IMR-90 (cell line): ENCODE data around the gene CIROP. TPM values are rescaled to one million over a fixed set of nuclear protein-coding genes. Genes with fewer than 3 reads are reported as not detected.

ENCODE experiments used
- ATAC-seq: fragments of 200-7000 bp; cut with Tn5 transposase; 2 replicates; pipeline ENCODE4 v1.9.1; 2020; ENCODE audit warnings: low read depth, mild to moderate bottlenecking, moderate library complexity
- BruUV-seq: library from RNA; stranded (reverse); fragments of 400-500 nt; replicated peaks from 2 replicates; lab custom pipeline; 2021; lab: Mats Ljungman, UMichigan
- CTCF ChIA-PET: fragments of 300-600 bp; formaldehyde crosslinking; extraction: SDS; loops from one replicate; lab custom pipeline; 2021; ENCODE audit warnings: antibody characterized with exemption; lab: Yijun Ruan, JAX
- POLR2A ChIA-PET: fragments of 300-600 bp; sonication (Branson Sonifier 250); formaldehyde crosslinking; loops from one replicate; lab custom pipeline; 2022; ENCODE audit warnings: antibody characterized with exemption; ENCODE audit not compliant: unreplicated experiment; lab: Charles Lee
- DNase-seq: peaks from one replicate; pipeline ENCODE4 v3.0.0; 2013
- H2AFZ ChIP-seq: replicated peaks from 2 replicates; pipeline ENCODE3; 2013; ENCODE audit warnings: low read length, mild to moderate bottlenecking; ENCODE audit not compliant: poor library complexity
- H2AK5ac ChIP-seq: 2 replicates; pipeline ENCODE4 v1.6.1; 2013; ENCODE audit warnings: low read depth, low read length, inconsistent platforms
- H2AK9ac ChIP-seq: replicated peaks from 2 replicates; pipeline ENCODE3; 2013; ENCODE audit warnings: mild to moderate bottlenecking, low read depth, low read length, moderate library complexity; ENCODE audit not compliant: poor library complexity
- H2BK120ac ChIP-seq: 2 replicates; pipeline ENCODE4 v1.6.1; 2013; ENCODE audit warnings: low read depth, low read length, inconsistent platforms
- H2BK15ac ChIP-seq: 3 replicates; pipeline ENCODE4 v1.6.1; 2013; ENCODE audit warnings: low read depth, low read length, inconsistent platforms
- H2BK20ac ChIP-seq: 2 replicates; pipeline ENCODE4 v1.6.1; 2013; ENCODE audit warnings: low read depth, mild to moderate bottlenecking, inconsistent platforms, low read length, moderate library complexity
- H2BK5ac ChIP-seq: 2 replicates; pipeline ENCODE4 v1.6.1; 2013; ENCODE audit warnings: mild to moderate bottlenecking, low read depth, low read length, inconsistent platforms; ENCODE audit not compliant: poor library complexity, severe bottlenecking
- H3K14ac ChIP-seq: replicated peaks from 2 replicates; pipeline ENCODE4 v1.6.1; 2013; ENCODE audit warnings: low read depth, low read length, inconsistent platforms
- H3K18ac ChIP-seq: 2 replicates; pipeline ENCODE4 v1.6.1; 2013; ENCODE audit warnings: low read depth, low read length, control low read depth
- H3K23ac ChIP-seq: 2 replicates; pipeline ENCODE4 v1.6.1; 2013; ENCODE audit warnings: low read depth, low read length, inconsistent platforms
- H3K27ac ChIP-seq: 2 replicates; pipeline ENCODE4 v1.5.1; 2013; ENCODE audit warnings: mild to moderate bottlenecking, control low read depth, low read length; ENCODE audit not compliant: insufficient read depth
- H3K27me3 ChIP-seq: 2 replicates; pipeline ENCODE4 v1.6.1; 2013; ENCODE audit warnings: low read length; ENCODE audit not compliant: control insufficient read depth, insufficient read depth
- H3K36me3 ChIP-seq: 2 replicates; pipeline ENCODE4 v1.6.1; 2013; ENCODE audit warnings: low read length, mixed read lengths; ENCODE audit not compliant: control insufficient read depth, insufficient read depth
- H3K4ac ChIP-seq: 2 replicates; pipeline ENCODE4 v1.6.1; 2013; ENCODE audit warnings: low read depth, low read length, inconsistent platforms
- H3K4me1 ChIP-seq: 2 replicates; pipeline ENCODE4 v1.6.1; 2013; ENCODE audit warnings: low read length, mixed read lengths; ENCODE audit not compliant: control insufficient read depth, insufficient read depth
- H3K4me2 ChIP-seq: 2 replicates; pipeline ENCODE4 v1.6.1; 2013; ENCODE audit warnings: low read depth, mild to moderate bottlenecking, control low read depth, low read length, moderate library complexity
- H3K4me3 ChIP-seq: 2 replicates; pipeline ENCODE4 v1.5.1; 2013; ENCODE audit warnings: low read depth, mild to moderate bottlenecking, control low read depth, low read length, moderate library complexity; ENCODE audit not compliant: insufficient read depth
- H3K56ac ChIP-seq: 2 replicates; pipeline ENCODE4 v1.6.1; 2013; ENCODE audit warnings: low read length, inconsistent platforms; ENCODE audit not compliant: insufficient read depth; ENCODE audit errors: extremely low read depth
- H3K79me1 ChIP-seq, 2 experiments: 2 replicates each; pipeline ENCODE4 v1.6.1; 2013; ENCODE audit warnings: low read length in 2 of 2, inconsistent platforms in 1 of 2, low read depth in 1 of 2
- H3K9ac ChIP-seq: 2 replicates; pipeline ENCODE4 v1.6.1; 2013; ENCODE audit warnings: low read depth, low read length, control low read depth
- H3K9me1 ChIP-seq: 2 replicates; pipeline ENCODE4 v1.6.1; 2013; ENCODE audit warnings: low read length, inconsistent platforms; ENCODE audit not compliant: insufficient read depth
- H3K9me3 ChIP-seq: 2 replicates; pipeline ENCODE4 v1.6.1; 2013; ENCODE audit warnings: low read length; ENCODE audit not compliant: control insufficient read depth, insufficient read depth
- H4K20me1 ChIP-seq: 2 replicates; pipeline ENCODE4 v1.6.1; 2013; ENCODE audit warnings: low read length, inconsistent platforms; ENCODE audit not compliant: insufficient read depth
- H4K5ac ChIP-seq: 2 replicates; pipeline ENCODE4 v1.6.1; 2013; ENCODE audit warnings: mild to moderate bottlenecking, low read depth, low read length, control low read depth
- H4K8ac ChIP-seq, 2 experiments: 2 replicates each; pipeline ENCODE4 v1.6.1; 2013; ENCODE audit warnings: low read depth in 2 of 2, low read length in 2 of 2, control low read depth in 1 of 2, inconsistent platforms in 1 of 2
- H4K91ac ChIP-seq: 2 replicates; pipeline ENCODE4 v1.6.1; 2013; ENCODE audit warnings: low read depth, low read length, inconsistent platforms; ENCODE audit not compliant: insufficient read depth
- BHLHE40 ChIP-seq: fragments of 150-350 bp; IDR thresholded peaks from 2 replicates; pipeline ENCODE4 v1.6.1; 2016; ENCODE audit warnings: mild to moderate bottlenecking, low read depth, low read length
- RFX5 ChIP-seq: IDR thresholded peaks from 2 replicates; pipeline ENCODE4 v1.8.0; 2012; ENCODE audit warnings: low read depth, mild to moderate bottlenecking, low read length, moderate library complexity
- USF2 ChIP-seq: fragments of 150-350 bp; IDR thresholded peaks from 2 replicates; pipeline ENCODE4 v1.6.1; 2017; ENCODE audit warnings: mild to moderate bottlenecking, antibody characterized with exemption, low read length, low read depth
- WGBS, 2 experiments: methylation state at CpG; one replicate each; pipeline versions ENCODE4 v1.1.5 to v1.1.7; 2013; ENCODE audit warnings: missing lambda C conversion rate in 2 of 2; ENCODE audit not compliant: insufficient read length in 1 of 2; ENCODE audit errors: extremely low coverage in 2 of 2; 5-methylcytosine and 5-hydroxymethylcytosine counted together
- dilution Hi-C: fragments of 300-500 bp; cut with HindIII; formaldehyde crosslinking; loops from one replicate; pipeline ENCODE4 v1.14.3; 2018; ENCODE audit warnings: low sequenced_read_pairs; ENCODE audit not compliant: unreplicated experiment
- in situ Hi-C: fragments of 300-500 bp; cut with MboI; formaldehyde crosslinking; loops from 3 replicates; pipeline ENCODE4 v1.14.3; 2019; ENCODE audit warnings: low sequenced_read_pairs, inconsistent platforms, mixed read lengths
- intact Hi-C: fragments of 100-400 bp; cut with micrococcal nuclease; formaldehyde crosslinking; loops from 2 replicates; pipeline ENCODE4 v1.10.0; 2022
- polyA plus RNA-seq, 3 experiments: library from polyadenylated mRNA; depleted of rRNA; stranded (reverse); fragments of >200 nt; gene quantifications; 2 replicates each; pipeline ENCODE4 v1.2.3, GENCODE V29; 2012; ENCODE audit warnings: low replicate concordance in 1 of 3
- total RNA-seq: library from RNA; depleted of rRNA; stranded (reverse); fragments of >200 nt; gene quantifications from 2 replicates; pipeline ENCODE4 v1.2.3, GENCODE V29; 2012

CIROP gene
- total and polyA plus RNA-seq, 2 of the 4 experiments (the other 2 are of a cell fraction): 0.31 to 0.36 TPM

- no peak; the same call in 1 of the 2 replicates for TF ChIP-seq BHLHE40
- no peak for TF ChIP-seq RFX5
These were observed 26.1 kb downstream of the CIROP start (continued) for GRCh38 chr14:23078692-23079116.

DNA sequence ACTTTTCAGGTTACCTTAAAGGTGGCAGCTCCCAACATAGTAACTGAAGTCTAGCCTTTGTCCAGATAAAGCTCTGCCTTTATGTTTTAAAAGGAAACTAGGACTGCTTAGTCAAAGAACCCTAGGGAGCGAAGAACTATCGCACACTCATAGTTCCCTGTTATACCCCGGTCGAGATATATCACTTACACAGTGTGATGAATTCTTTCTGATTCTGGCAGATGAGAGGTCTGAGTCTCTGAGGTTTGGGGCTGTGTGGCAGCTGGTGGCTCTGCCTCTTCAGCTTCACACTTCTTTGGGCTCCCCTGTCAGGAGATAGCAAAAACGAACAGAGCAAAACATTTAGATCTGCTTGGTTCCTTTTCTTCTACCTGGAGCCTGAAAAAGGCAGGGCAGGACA, 26.8 kb downstream of the CIROP start:
- peak overlapping the region; percentile 71 for H3K9ac ChIP-seq
- dilution Hi-C loops (no loop called here), in situ Hi-C loops (loop anchor here (25.0 kb wide), 1 partner anchor 1059 kb away; the partner anchor contains the start of genes EMC9, FITM1, PSME1 and PSME2), intact Hi-C loops (loop anchor here (1.0 to 5.0 kb wide), 3 partner anchors 17 to 109 kb away; partner anchors contain the start of genes ACIN1 and C14orf119)
- peak overlapping the region; percentile 90 for H3K27ac ChIP-seq
- H2BK15ac ChIP-seq: peak overlapping the region; percentile 98
- ChIA-PET POLR2A (interaction anchor here (2.1 kb wide), 1 partner anchor 17 kb away, joined by 9 read pairs; the partner anchor contains the start of genes ACIN1 and C14orf119), CTCF (interaction anchor here (1.0 to 2.9 kb wide), 11 partner anchors 9 to 143 kb away, joined by 3 to 21 read pairs (median 6); partner anchors contain the start of genes ACIN1 and C14orf119)
- peak overlapping the region; percentile 83 for H3K23ac ChIP-seq
- peak overlapping the region; percentile 95 for H2AK5ac ChIP-seq
- peaks cover 21 to 49% of the 10 kb centered on the region in 2 experiments for H3K79me1 ChIP-seq
- peak overlapping the region; percentile 90 for H2BK120ac ChIP-seq
- peak overlapping the region; percentile 82 for H3K14ac ChIP-seq
- H3K18ac ChIP-seq: peak overlapping the region; percentile 77
- no peaks in the 10 kb centered on the region for H4K20me1 ChIP-seq
- H3K9me3 ChIP-seq: no peaks in the 10 kb centered on the region
- DNase-seq (no peak), ATAC-seq (no peak)
- H3K9me1 ChIP-seq: peaks cover 6% of the 10 kb centered on the region
- H2BK20ac ChIP-seq: peak overlapping the region; percentile 76
- H3K4me2 ChIP-seq: no peak overlapping the region
- H3K56ac ChIP-seq: peak overlapping the region; percentile 85
- peak overlapping the region; percentile 96 for H4K91ac ChIP-seq
- H2AK9ac ChIP-seq: peak overlapping the region; percentile 75
- no TSS peak for BruUV-seq
- H2AFZ ChIP-seq: no peak overlapping the region
- peaks cover 44% of the 10 kb centered on the region for H3K36me3 ChIP-seq
- H2BK5ac ChIP-seq: peak overlapping the region; percentile 93
- peaks cover 14% of the 10 kb centered on the region for H3K4me1 ChIP-seq
- no peaks in the 10 kb centered on the region for H3K27me3 ChIP-seq
- no peak overlapping the region for H3K4me3 ChIP-seq
- H4K8ac ChIP-seq: peak overlapping the region; percentile 37 to 77
- peak overlapping the region; percentile 93 for H3K4ac ChIP-seq
- peak overlapping the region; percentile 36 for H4K5ac ChIP-seq
- no peak for TF ChIP-seq BHLHE40
- no peak for TF ChIP-seq USF2
- no CpG with 5 or more reads among the region's 5 CpGs for WGBS, 2 experiments
